Pancreas (tissue), 10 donors: Measurements from ENCODE around the gene ICOS. TPM values are rescaled to one million over a fixed set of nuclear protein-coding genes. Genes with fewer than 3 reads are reported as not detected.
A peak's percentile ranks its signal among the peaks of the same experiment; 100 is the strongest.

Experiments
- ATAC-seq, 4 donors: fragments of 200-7000 bp; cut with Tn5 transposase; one replicate each; pipeline versions ENCODE4 v1.8.0 to v1.9.1; 2020; ENCODE audit warnings: mild to moderate bottlenecking in 4 of 4, moderate library complexity in 4 of 4
- DNase-seq, 6 donors: peaks; one replicate each; pipeline ENCODE4 v3.0.0-alpha.2; 2020
- FAIRE-seq: peaks from 2 replicates; lab custom pipeline; 2012; peaks lifted over from hg19 to GRCh38; lab: Jason Lieb, UNC
- H3K27ac ChIP-seq, 4 donors: fragments of 200-600 bp; sonication (generic); 1 replicate in 3 of 4; 2 replicates in 1 of 4; pipeline versions ENCODE4 v1.5.0 to v1.8.0; 2020
- H3K27me3 ChIP-seq, 4 donors: fragments of 200-600 bp; one replicate each; pipeline ENCODE4 v1.8.0; 2021
- H3K36me3 ChIP-seq, 3 donors: fragments of 200-600 bp; sonication (generic) in 1 of 3; one replicate each; pipeline versions ENCODE4 v1.5.0 to v1.8.0; 2020 to 2021
- H3K4me1 ChIP-seq, 3 donors: fragments of 200-600 bp; one replicate each; pipeline ENCODE4 v1.8.0; 2021
- H3K4me3 ChIP-seq, 4 donors: fragments of 200-600 bp; sonication (generic) in 2 of 4; one replicate each; pipeline versions ENCODE4 v1.5.0 to v1.8.0; 2020 to 2021
- H3K9me3 ChIP-seq, 4 donors: fragments of 200-600 bp; one replicate each; pipeline ENCODE4 v1.8.0; 2021
- CTCF ChIP-seq, 4 donors: fragments of 200-600 bp; sonication (generic) in 3 of 4; IDR thresholded peaks; one replicate each; pipeline versions ENCODE4 v1.5.0 to v1.8.0; 2021; ENCODE audit warnings: antibody characterized with exemption in 4 of 4
- WGBS, 2 donors: extraction: QIAGEN DNeasy Blood & Tissue Kit; methylation state at CpG; one replicate each; pipeline ENCODE4 v1.1.7; 2013; 5-methylcytosine and 5-hydroxymethylcytosine counted together
- intact Hi-C, 3 donors: fragments of 100-400 bp; cut with DNase I; formaldehyde crosslinking; loops; one replicate each; pipeline versions ENCODE4 v1.11.1 to v1.14.2; 2022
- polyA plus RNA-seq, 2 donors: library from polyadenylated mRNA; stranded (reverse); fragments of 200-250 nt; gene quantifications; one replicate each; pipeline ENCODE4 v1.2.3, GENCODE V29; 2013
- total RNA-seq, 6 donors: library from RNA; stranded (reverse); fragmentation: NEBNext Ultra II Directional in 4 of 6; extraction: Animal tissue kit (Norgen Biotek cat#: 25700) in 4 of 6; gene quantifications; one replicate each; pipeline versions ENCODE4 v1.2.1 to v1.2.4, GENCODE V29; 2021 to 2023
- donor health status: healthy with polysubstance abuse.
- donor health status: DM: no; HTN: no; CAD: no; lungs with moderate emphysema.
- donor health status: DM: no; HTN: no; CAD: no.
- donor health status: control.
- donor health status: control.
- donor health status: Bipolar disorder and iron deficiency.
- donor health status: DM: yes; HTN: yes; CAD: no.
- donor health status: DM: no; HTN: no; CAD: no.
- donor health status: DM: no; HTN: no; CAD: no.
- donor health status: DM: yes; HTN: yes; CAD: no.

The ICOS gene
- total and polyA plus RNA-seq, 8 donors: 0.06 to 0.25 (median 0.14) TPM; not detected in 5

- WGBS, 2 donors: 90 to 95% methylated on average over 2 of the region's 2 CpGs
- no peak overlapping the region for H3K4me3 ChIP-seq
- intact Hi-C loops: no loop called here
- H3K27me3 ChIP-seq: no peaks in the 10 kb centered on the region
- no peak for TF ChIP-seq CTCF (IDR thresholded peaks at IDR 0.05)
- FAIRE-seq: no peak
- no peak overlapping the region for H3K27ac ChIP-seq
- no peaks in the 10 kb centered on the region for H3K9me3 ChIP-seq
- H3K4me1 ChIP-seq: peaks cover 0 to 6% (median 0%) of the 10 kb centered on the region in 3 donors
- ATAC-seq: peak in 2 of 4 donors; percentile 47 to 63
- H3K36me3 ChIP-seq: no peaks in the 10 kb centered on the region
- no peak for DNase-seq
Observed at GRCh38 chr2:203891474-203891873, 45.1 kb upstream of the ICOS start.

DNA sequence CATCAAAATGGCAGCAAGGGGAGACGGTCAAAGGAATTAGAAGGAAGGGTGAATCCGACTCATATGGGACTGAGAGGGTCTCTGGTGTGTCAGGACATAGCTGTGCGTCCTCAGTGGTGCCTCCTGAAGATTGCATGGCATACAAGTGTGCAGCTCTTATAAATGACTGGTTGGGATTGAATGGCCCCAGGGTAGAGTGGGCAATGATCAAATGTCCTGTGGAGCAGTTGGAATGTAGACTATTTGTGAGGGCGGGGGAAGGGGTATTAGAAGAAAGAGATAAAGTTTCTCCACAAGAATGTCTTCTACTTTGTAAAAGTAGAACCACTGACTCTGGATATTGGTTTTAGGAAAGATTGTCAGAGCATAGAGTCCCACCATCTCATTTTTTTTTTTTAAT, 44.4 kb upstream of the ICOS start:
- FAIRE-seq (no peak), ATAC-seq (no peak), DNase-seq (no peak)
- Histone ChIP-seq H3K27ac (no peak overlapping the region), H3K9me3 (no peaks in the 10 kb centered on the region), H3K27me3 (no peaks in the 10 kb centered on the region), H3K36me3 (no peaks in the 10 kb centered on the region), H3K4me1 (peaks cover 0 to 6% (median 0%) of the 10 kb centered on the region in 3 donors), H3K4me3 (no peak overlapping the region)
- TF ChIP-seq CTCF (IDR thresholded peaks at IDR 0.05): no peak
- intact Hi-C loops: no loop called here
- 79% methylated on average over 4 of the region's 4 CpGs for WGBS, 2 donors

DNA sequence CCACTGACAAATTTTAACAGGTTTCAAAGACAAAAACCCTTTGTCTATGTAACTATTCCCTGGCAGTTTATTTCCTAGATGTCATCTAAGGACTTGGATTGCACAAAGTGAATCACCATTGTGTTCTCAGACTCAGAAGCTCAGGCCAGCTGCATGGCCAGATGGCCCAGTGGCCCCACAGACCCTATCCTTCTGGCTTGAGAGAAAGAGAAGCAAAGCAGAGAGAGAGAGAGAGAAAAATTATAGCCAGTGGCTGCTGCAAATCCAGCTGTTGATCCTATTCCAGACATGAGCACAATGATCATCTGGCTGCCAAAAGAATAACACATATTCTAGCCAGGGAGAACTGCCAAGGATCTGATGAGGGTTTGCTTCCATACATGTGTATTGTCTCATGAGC, 43.2 kb upstream of the ICOS start:
- H3K4me3 ChIP-seq: no peak overlapping the region
- H3K27me3 ChIP-seq: no peaks in the 10 kb centered on the region
- no peaks in the 10 kb centered on the region for H3K36me3 ChIP-seq
- FAIRE-seq (no peak), ATAC-seq (no peak), DNase-seq (no peak)
- H3K9me3 ChIP-seq: no peaks in the 10 kb centered on the region
- TF ChIP-seq CTCF (IDR thresholded peaks at IDR 0.05): no peak
- no peaks in the 10 kb centered on the region for H3K4me1 ChIP-seq
- no peak overlapping the region for H3K27ac ChIP-seq
- intact Hi-C loops: no loop called here

GRCh38 chr2:203893840-203894239, 42.7 kb upstream of the ICOS start:
- no peaks in the 10 kb centered on the region for H3K27me3 ChIP-seq
- no peaks in the 10 kb centered on the region for H3K36me3 ChIP-seq
- no peak for FAIRE-seq
- H3K27ac ChIP-seq: no peak overlapping the region
- TF ChIP-seq CTCF (IDR thresholded peaks at IDR 0.05): no peak
- intact Hi-C loops: no loop called here
- H3K4me1 ChIP-seq: no peaks in the 10 kb centered on the region
- no peak for DNase-seq
- H3K9me3 ChIP-seq: no peaks in the 10 kb centered on the region
- 84 to 94% methylated on average over 7 of the region's 7 CpGs for WGBS, 2 donors
- no peak overlapping the region for H3K4me3 ChIP-seq
- no peak for ATAC-seq

GRCh38 chr2:203894262-203894661, 42.3 kb upstream of the ICOS start:
- Histone ChIP-seq H3K9me3 (no peaks in the 10 kb centered on the region), H3K4me3 (no peak overlapping the region), H3K27me3 (no peaks in the 10 kb centered on the region), H3K4me1 (no peaks in the 10 kb centered on the region), H3K36me3 (no peaks in the 10 kb centered on the region), H3K27ac (no peak overlapping the region)
- FAIRE-seq (no peak), DNase-seq (no peak), ATAC-seq (no peak)
- intact Hi-C loops: no loop called here
- WGBS, 2 donors: 91% methylated on average over 1 of the region's 1 CpG
- TF ChIP-seq CTCF (IDR thresholded peaks at IDR 0.05): no peak
